Measurements from ENCODE around the gene C1orf141.

C1orf141 gene

GRCh38 chr1:67137307-67137753, 2.6 kb upstream of the C1orf141 start:
- no peak for DNase-seq (ENCODE audit: low spot score)
- TF ChIP-seq CTCF (IDR thresholded peaks at IDR 0.05; ENCODE audit: extremely low read depth, insufficient read depth, missing control alignments), result no peak
- in situ Hi-C loops (cut with MboI; ENCODE audit: low pct_unique_long_range_greater_than_20kb, low sequenced_read_pairs, unreplicated experiment), result no loop called here

- in situ Hi-C loops (cut with MboI; ENCODE audit: low pct_unique_long_range_greater_than_20kb, low sequenced_read_pairs, unreplicated experiment), result no loop called here
- no peak for TF ChIP-seq CTCF (IDR thresholded peaks at IDR 0.05; ENCODE audit: extremely low read depth, insufficient read depth, missing control alignments)
- DNase-seq (ENCODE audit: low spot score), result no peak
These were observed 584 bp upstream of the C1orf141 start for GRCh38 chr1:67135354-67135753.

GRCh38 chr1:67133177-67133576, 1.6 kb downstream of the C1orf141 start:
- TF ChIP-seq CTCF (IDR thresholded peaks at IDR 0.05; ENCODE audit: extremely low read depth, insufficient read depth, missing control alignments), result no peak
- in situ Hi-C loops (cut with MboI; ENCODE audit: low pct_unique_long_range_greater_than_20kb, low sequenced_read_pairs, unreplicated experiment), result no loop called here
- no peak for DNase-seq (ENCODE audit: low spot score)

- TF ChIP-seq CTCF (IDR thresholded peaks at IDR 0.05; ENCODE audit: extremely low read depth, insufficient read depth, missing control alignments), result no peak
- DNase-seq (ENCODE audit: low spot score), result no peak
- in situ Hi-C loops (cut with MboI; ENCODE audit: low pct_unique_long_range_greater_than_20kb, low sequenced_read_pairs, unreplicated experiment), result no loop called here
These were observed 4.1 kb downstream of the C1orf141 start for GRCh38 chr1:67130673-67131072.

- DNase-seq (ENCODE audit: low spot score), result no peak
- in situ Hi-C loops (cut with MboI; ENCODE audit: low pct_unique_long_range_greater_than_20kb, low sequenced_read_pairs, unreplicated experiment), result no loop called here
- no peak for TF ChIP-seq CTCF (IDR thresholded peaks at IDR 0.05; ENCODE audit: extremely low read depth, insufficient read depth, missing control alignments)
These were observed 7.8 kb downstream of the C1orf141 start for GRCh38 chr1:67126974-67127373.

GRCh38 chr1:67126111-67126746, 8.5 kb downstream of the C1orf141 start:
- no peak for TF ChIP-seq CTCF (IDR thresholded peaks at IDR 0.05; ENCODE audit: extremely low read depth, insufficient read depth, missing control alignments)
- in situ Hi-C loops (cut with MboI; ENCODE audit: low pct_unique_long_range_greater_than_20kb, low sequenced_read_pairs, unreplicated experiment), result no loop called here
- DNase-seq (ENCODE audit: low spot score), result no peak
